ENCODE results near the gene MTMR12. TPM values are rescaled to one million over a fixed set of nuclear protein-coding genes. Genes with fewer than 3 reads are reported as not detected.
"Not testable (repeated sequence)": the region's sequence is repeated elsewhere in the genome, so short reads cannot be mapped to it uniquely, and the experiment has no call there.

Gene MTMR12
- total RNA-seq, 1 donor from 2014 or later = 25.6 TPM

DNA sequence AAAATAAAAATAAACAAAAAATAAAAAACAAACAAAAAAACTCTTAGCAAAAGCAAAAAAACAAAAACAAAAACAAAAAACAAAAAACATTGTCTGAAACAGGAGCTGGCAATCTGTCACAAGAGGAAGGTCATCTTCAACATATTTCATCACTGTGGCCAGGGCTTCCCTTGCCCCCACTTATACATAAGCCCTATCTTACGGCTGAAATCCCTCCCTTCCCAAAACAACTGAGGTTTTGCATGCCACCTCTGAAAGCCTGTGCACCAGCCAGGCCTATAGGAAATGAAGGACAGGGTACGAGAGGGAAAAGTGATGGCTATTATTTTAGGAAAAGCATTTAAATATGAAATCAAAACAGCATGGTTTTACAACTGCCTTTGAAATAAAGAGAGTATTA is 10.8 kb downstream of the MTMR12 start:
- no peaks in the 10 kb centered on the region for H3K36me3 Mint-ChIP-seq (ENCODE audit: unreplicated experiment)
- H3K27me3 Mint-ChIP-seq (ENCODE audit: unreplicated experiment) = peaks cover 5% of the 10 kb centered on the region
- H3K4me3 Mint-ChIP-seq (ENCODE audit: unreplicated experiment) = no peak overlapping the region
- no peak overlapping the region for H3K27ac Mint-ChIP-seq (ENCODE audit: unreplicated experiment)
- no peak for DNase-seq
- peaks cover 6% of the 10 kb centered on the region for H3K9me3 Mint-ChIP-seq (ENCODE audit: unreplicated experiment)
- H3K4me1 Mint-ChIP-seq (ENCODE audit: low read depth, unreplicated experiment) = peaks cover 31% of the 10 kb centered on the region
- TF ChIP-seq, protein P1, sequence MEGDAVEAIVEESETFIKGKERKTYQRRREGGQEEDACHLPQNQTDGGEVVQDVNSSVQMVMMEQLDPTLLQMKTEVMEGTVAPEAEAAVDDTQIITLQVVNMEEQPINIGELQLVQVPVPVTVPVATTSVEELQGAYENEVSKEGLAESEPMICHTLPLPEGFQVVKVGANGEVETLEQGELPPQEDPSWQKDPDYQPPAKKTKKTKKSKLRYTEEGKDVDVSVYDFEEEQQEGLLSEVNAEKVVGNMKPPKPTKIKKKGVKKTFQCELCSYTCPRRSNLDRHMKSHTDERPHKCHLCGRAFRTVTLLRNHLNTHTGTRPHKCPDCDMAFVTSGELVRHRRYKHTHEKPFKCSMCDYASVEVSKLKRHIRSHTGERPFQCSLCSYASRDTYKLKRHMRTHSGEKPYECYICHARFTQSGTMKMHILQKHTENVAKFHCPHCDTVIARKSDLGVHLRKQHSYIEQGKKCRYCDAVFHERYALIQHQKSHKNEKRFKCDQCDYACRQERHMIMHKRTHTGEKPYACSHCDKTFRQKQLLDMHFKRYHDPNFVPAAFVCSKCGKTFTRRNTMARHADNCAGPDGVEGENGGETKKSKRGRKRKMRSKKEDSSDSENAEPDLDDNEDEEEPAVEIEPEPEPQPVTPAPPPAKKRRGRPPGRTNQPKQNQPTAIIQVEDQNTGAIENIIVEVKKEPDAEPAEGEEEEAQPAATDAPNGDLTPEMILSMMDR (IDR thresholded peaks at IDR 0.05; ENCODE audit: partially characterized antibody, unreplicated experiment) = no peak

DNA sequence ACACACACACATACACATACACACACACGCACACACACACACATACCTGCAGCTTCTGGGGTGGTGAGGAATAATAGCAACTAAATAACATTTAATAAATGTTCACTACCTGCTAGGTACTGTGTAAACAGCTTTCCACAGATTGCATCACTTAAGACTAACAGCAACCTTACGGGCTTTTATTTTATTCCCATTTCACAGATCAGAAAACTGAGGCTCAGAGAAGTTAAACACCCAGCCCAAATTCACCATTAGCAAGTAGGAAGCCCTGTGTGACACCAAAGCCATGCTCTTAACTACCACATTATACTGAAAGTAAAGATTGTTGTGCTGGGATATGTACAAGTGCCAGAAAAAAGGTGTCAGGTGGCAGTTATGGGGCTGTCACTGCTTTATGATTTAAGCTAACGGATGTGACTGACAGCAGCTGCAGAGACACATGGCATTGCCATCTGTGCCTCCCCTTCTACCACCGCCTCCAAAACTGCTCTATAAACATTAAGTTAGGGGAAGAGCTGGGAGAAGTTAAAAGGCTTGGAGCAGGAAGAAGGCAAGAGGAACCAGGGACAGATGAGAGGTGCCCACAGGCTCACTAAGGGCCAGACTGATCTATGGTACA is 13.6 kb downstream of the MTMR12 start:
- H3K9me3 Mint-ChIP-seq (ENCODE audit: unreplicated experiment) = peaks cover 6% of the 10 kb centered on the region
- H3K4me3 Mint-ChIP-seq (ENCODE audit: unreplicated experiment) = no peak overlapping the region
- peaks cover 5% of the 10 kb centered on the region for H3K27me3 Mint-ChIP-seq (ENCODE audit: unreplicated experiment)
- DNase-seq = no peak
- TF ChIP-seq, protein P1 (IDR thresholded peaks at IDR 0.05; ENCODE audit: partially characterized antibody, unreplicated experiment) = no peak
- H3K4me1 Mint-ChIP-seq (ENCODE audit: low read depth, unreplicated experiment) = peaks cover 28% of the 10 kb centered on the region
- peak overlapping the region; percentile 87 for H3K27ac Mint-ChIP-seq (ENCODE audit: unreplicated experiment)
- no peaks in the 10 kb centered on the region for H3K36me3 Mint-ChIP-seq (ENCODE audit: unreplicated experiment)

DNA sequence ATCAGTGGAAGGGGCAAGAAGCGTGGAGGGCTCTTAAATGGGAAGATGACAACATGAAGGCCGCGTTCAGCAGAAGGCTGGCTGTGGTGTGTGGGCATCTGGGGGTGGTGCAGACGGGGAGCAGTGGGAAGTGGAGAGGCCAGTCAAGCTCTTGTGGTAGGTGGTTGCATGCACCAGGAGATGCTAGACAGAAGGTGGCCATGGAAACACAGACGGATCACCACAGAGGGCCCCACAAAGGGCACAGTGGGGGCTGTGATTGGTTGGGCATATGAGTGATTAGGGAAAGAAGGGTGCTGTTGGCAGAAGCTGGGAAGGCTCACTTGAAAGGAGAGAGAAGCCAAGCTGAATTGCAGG is 14.7 kb downstream of the MTMR12 start:
- Mint-ChIP-seq H3K36me3 (ENCODE audit: unreplicated experiment) (peaks cover 7% of the 10 kb centered on the region), H3K4me3 (ENCODE audit: unreplicated experiment) (peak overlapping the region; percentile 5), H3K4me1 (ENCODE audit: low read depth, unreplicated experiment) (peaks cover 28% of the 10 kb centered on the region), H3K27ac (ENCODE audit: unreplicated experiment) (peak overlapping the region; percentile 70), H3K27me3 (ENCODE audit: unreplicated experiment) (peaks cover 5% of the 10 kb centered on the region), H3K9me3 (ENCODE audit: unreplicated experiment) (peaks cover 6% of the 10 kb centered on the region)
- TF ChIP-seq, protein P1 (IDR thresholded peaks at IDR 0.05; ENCODE audit: partially characterized antibody, unreplicated experiment) = no peak
- no peak for DNase-seq

DNA sequence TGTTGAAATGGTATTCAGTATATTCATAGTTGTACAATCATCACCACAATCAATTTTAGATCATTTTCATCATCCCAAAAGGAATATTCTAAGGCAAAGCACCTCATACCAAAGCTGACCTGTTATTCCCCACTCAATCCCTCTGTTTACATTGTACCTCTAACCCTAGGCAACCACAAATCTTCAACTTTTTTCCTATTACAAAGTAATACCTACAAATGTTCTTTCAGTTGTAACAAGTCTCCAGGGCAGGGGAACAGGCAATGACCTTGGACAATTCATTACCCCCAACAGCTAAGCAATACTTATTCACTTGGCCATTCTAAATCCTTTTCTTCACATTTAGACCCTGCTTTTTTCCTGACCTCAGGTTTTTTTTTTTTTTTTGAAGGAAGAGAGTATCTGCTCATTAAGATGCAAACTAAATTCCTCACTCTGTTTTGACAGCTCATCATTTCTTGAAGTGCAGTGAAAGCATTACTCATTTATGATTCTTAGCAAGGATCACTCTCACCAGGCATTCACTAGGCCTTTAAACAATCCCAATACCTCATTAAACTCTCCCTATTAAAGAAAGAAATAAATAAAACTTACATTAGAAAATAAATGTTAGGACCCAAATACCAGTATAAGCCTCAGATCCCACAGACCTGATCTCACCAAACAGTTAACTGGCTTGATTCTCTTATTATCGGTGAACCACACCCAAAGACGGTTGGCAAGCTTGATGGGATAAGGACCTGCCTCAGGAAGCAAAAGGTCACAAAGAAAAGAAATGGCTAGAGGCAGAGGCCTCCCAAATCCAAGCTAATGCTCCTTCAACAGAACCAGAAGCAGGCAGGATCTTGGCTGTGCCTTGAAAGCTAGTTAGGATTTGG is 15.3 kb downstream of the MTMR12 start:
- Mint-ChIP-seq H3K9me3 (ENCODE audit: unreplicated experiment) (peaks cover 8% of the 10 kb centered on the region), H3K27ac (ENCODE audit: unreplicated experiment) (peak overlapping the region; percentile 70), H3K36me3 (ENCODE audit: unreplicated experiment) (peaks cover 7% of the 10 kb centered on the region), H3K4me3 (ENCODE audit: unreplicated experiment) (peak overlapping the region; percentile 5), H3K4me1 (ENCODE audit: low read depth, unreplicated experiment) (peaks cover 28% of the 10 kb centered on the region), H3K27me3 (ENCODE audit: unreplicated experiment) (peaks cover 5% of the 10 kb centered on the region)
- TF ChIP-seq, protein P1 (IDR thresholded peaks at IDR 0.05; ENCODE audit: partially characterized antibody, unreplicated experiment) = no peak
- DNase-seq = no peak

DNA sequence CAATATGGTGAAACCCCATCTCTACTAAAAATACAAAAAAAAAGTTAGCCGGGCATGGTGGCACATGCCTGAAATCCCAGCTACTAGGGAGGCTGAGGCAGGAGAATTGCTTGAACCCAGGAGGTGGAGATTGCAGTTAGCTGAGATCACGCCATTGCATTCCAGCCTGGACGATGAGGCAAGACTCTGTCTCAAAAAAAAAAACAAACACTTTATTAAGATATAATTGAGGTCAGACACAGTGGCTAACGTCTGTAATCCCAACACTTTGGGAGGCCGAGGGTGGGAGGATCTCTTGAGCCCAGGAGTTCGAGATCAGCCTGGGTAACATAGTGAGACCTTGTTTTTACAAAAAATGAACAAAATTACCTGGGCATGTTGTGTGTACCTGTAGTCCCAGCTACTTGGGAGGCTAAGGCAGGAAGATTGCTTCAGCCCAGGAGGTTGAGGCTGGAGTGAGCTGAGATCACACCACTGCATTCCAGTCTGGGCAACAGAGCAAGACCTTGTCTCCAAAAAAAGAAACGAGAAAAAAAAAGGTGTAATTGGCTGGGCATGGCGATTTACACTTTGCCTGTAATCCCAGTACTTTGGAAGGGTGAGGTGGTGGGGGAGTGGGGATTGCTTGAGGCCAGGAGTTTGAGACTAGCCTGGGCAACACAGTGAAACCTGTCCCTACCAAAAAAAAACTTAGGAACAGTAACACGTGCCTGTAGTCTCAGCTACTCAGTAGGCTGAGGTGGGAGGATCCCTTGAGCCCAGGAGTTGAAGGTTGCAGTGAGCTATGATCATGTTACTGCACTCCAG is 16.6 kb downstream of the MTMR12 start:
- H3K27me3 Mint-ChIP-seq (ENCODE audit: unreplicated experiment); H3K9me3 Mint-ChIP-seq (ENCODE audit: unreplicated experiment); H3K27ac Mint-ChIP-seq (ENCODE audit: unreplicated experiment); H3K4me3 Mint-ChIP-seq (ENCODE audit: unreplicated experiment); DNase-seq; H3K36me3 Mint-ChIP-seq (ENCODE audit: unreplicated experiment): not testable (repeated sequence)
- H3K4me1 Mint-ChIP-seq (ENCODE audit: low read depth, unreplicated experiment) = peaks cover 28% of the 10 kb centered on the region

Data from glutamatergic neuron (in vitro differentiated cells).